Measurements from ENCODE around the gene RARA. TPM values are rescaled to one million over a fixed set of nuclear protein-coding genes. Genes with fewer than 3 reads are reported as not detected.

The RARA gene
- total and polyA plus RNA-seq, 2 donors (not counting 1 experiment from before 2014, with no cell fraction given), result 7.0 to 7.8 TPM

- no peak for DNase-seq (ENCODE audit: low read depth in 2 of 2)
- H3K9ac ChIP-seq (ENCODE audit: insufficient read depth, low read length), result no peak overlapping the region
- TF ChIP-seq, protein P1, sequence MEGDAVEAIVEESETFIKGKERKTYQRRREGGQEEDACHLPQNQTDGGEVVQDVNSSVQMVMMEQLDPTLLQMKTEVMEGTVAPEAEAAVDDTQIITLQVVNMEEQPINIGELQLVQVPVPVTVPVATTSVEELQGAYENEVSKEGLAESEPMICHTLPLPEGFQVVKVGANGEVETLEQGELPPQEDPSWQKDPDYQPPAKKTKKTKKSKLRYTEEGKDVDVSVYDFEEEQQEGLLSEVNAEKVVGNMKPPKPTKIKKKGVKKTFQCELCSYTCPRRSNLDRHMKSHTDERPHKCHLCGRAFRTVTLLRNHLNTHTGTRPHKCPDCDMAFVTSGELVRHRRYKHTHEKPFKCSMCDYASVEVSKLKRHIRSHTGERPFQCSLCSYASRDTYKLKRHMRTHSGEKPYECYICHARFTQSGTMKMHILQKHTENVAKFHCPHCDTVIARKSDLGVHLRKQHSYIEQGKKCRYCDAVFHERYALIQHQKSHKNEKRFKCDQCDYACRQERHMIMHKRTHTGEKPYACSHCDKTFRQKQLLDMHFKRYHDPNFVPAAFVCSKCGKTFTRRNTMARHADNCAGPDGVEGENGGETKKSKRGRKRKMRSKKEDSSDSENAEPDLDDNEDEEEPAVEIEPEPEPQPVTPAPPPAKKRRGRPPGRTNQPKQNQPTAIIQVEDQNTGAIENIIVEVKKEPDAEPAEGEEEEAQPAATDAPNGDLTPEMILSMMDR (conservative IDR thresholded peaks at IDR 0.05 in 1 of 2, IDR thresholded peaks at IDR 0.05 in 1 of 2; ENCODE audit: low read depth in 1 of 2, low read length in 2 of 2), result no peak
- no peak for TF ChIP-seq EZH2 (IDR thresholded peaks at IDR 0.05; ENCODE audit: low read length, missing control alignments)
- no peak overlapping the region for H2AFZ ChIP-seq (ENCODE audit: low read length)
- H3K27ac ChIP-seq (ENCODE audit: insufficient read depth, low read length), result no peak overlapping the region
- no peaks in the 10 kb centered on the region for H3K9me3 ChIP-seq (ENCODE audit: control insufficient read depth, insufficient read depth, low read depth, low read length)
- no peaks in the 10 kb centered on the region for H4K20me1 ChIP-seq (ENCODE audit: control insufficient read depth, extremely low read depth, insufficient read depth, low read length)
- peaks cover 11% of the 10 kb centered on the region for H3K79me2 ChIP-seq (ENCODE audit: control insufficient read depth, insufficient read depth, low read length)
- peaks cover 3% of the 10 kb centered on the region for H3K36me3 ChIP-seq (ENCODE audit: control insufficient read depth, insufficient read depth, low read length)
- H3K27me3 ChIP-seq (ENCODE audit: control insufficient read depth, insufficient read depth, low read length), result no peaks in the 10 kb centered on the region
- H3K4me3 ChIP-seq (replicated peaks in 1 of 4; ENCODE audit: control extremely low read depth in 1 of 4, insufficient read depth in 1 of 4, low read depth in 3 of 4, low read length in 4 of 4), result no peak overlapping the region
- no peak overlapping the region for H3K4me2 ChIP-seq (ENCODE audit: extremely low read depth, insufficient read depth, low read length)
- peaks cover 22% of the 10 kb centered on the region for H3K4me1 ChIP-seq (ENCODE audit: control insufficient read depth, extremely low read depth, insufficient read depth, low read length)
Observed at GRCh38 chr17:40286473-40286872, 22.5 kb upstream of the RARA start.

- no peak for TF ChIP-seq EZH2 (IDR thresholded peaks at IDR 0.05; ENCODE audit: low read length, missing control alignments)
- TF ChIP-seq, protein P1 (conservative IDR thresholded peaks at IDR 0.05 in 1 of 2, IDR thresholded peaks at IDR 0.05 in 1 of 2; ENCODE audit: low read depth in 1 of 2, low read length in 2 of 2), result no peak
- H3K36me3 ChIP-seq (ENCODE audit: control insufficient read depth, insufficient read depth, low read length), result peaks cover 5% of the 10 kb centered on the region
- no peak for DNase-seq (ENCODE audit: low read depth in 2 of 2)
- no peak overlapping the region for H2AFZ ChIP-seq (ENCODE audit: low read length)
- H3K9ac ChIP-seq (ENCODE audit: insufficient read depth, low read length), result no peak overlapping the region
- no peaks in the 10 kb centered on the region for H3K9me3 ChIP-seq (ENCODE audit: control insufficient read depth, insufficient read depth, low read depth, low read length)
- H3K79me2 ChIP-seq (ENCODE audit: control insufficient read depth, insufficient read depth, low read length), result peaks cover 11% of the 10 kb centered on the region
- H3K27me3 ChIP-seq (ENCODE audit: control insufficient read depth, insufficient read depth, low read length), result no peaks in the 10 kb centered on the region
- H3K4me3 ChIP-seq (replicated peaks in 1 of 4; ENCODE audit: control extremely low read depth in 1 of 4, insufficient read depth in 1 of 4, low read depth in 3 of 4, low read length in 4 of 4), result peak overlapping the region in 1 of 4 experiments; percentile 43
- H3K4me2 ChIP-seq (ENCODE audit: extremely low read depth, insufficient read depth, low read length), result peak overlapping the region; percentile 61
- H3K27ac ChIP-seq (ENCODE audit: insufficient read depth, low read length), result no peak overlapping the region
- peaks cover 22% of the 10 kb centered on the region for H3K4me1 ChIP-seq (ENCODE audit: control insufficient read depth, extremely low read depth, insufficient read depth, low read length)
- H4K20me1 ChIP-seq (ENCODE audit: control insufficient read depth, extremely low read depth, insufficient read depth, low read length), result no peaks in the 10 kb centered on the region
Observed at GRCh38 chr17:40287159-40287493, 21.9 kb upstream of the RARA start.

DNA sequence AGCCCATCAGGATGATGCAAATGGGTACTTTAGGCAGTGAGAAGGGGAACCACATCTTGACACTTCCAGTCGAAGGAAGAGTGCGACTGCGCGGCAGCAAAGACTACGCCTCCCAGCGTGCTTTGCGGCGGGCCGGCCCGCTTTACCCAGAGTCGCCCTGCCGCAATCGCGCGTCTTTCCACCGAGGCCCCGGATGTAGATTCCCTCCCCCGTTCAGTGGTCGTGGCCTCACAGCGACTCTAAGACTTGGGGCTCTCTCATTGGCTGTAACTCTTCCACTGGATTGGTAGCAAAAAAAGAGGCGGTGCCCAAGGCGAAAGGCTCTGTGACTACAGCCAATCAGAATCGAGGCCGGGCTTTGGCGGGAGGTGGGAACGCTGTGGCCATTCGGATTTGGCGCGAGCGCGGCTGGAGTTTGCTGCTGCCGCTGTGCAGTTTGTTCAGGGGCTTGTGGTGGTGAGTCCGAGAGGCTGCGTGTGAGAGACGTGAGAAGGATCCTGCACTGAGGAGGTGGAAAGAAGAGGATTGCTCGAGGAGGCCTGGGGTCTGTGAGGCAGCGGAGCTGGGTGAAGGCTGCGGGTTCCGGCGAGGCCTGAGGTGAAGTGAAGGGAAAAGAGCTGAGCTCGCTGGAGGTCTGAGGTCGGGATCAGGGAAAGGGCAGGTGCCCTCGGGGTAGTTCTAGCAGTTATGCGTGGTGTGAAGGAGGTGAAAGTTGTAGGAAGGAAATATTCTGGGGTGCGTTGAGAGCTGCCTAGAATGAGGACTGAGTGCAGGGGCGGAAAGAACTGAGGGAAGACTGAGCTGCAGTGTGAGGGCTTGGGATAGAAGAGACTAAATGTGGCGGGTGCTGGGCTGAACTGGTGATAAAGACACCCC is 21.2 kb upstream of the RARA start, which contains the start of gene CDC6:
Gene CDC6, plus strand, starts transcription at position 386 of the 876 bp plus-strand sequence. CDS start 1,542 bp downstream, outside the sequence.
- peak within 1 kb of the TSS; percentile 91 for H3K27ac ChIP-seq (ENCODE audit: insufficient read depth, low read length)
- no peak for TF ChIP-seq EZH2 (IDR thresholded peaks at IDR 0.05; ENCODE audit: low read length, missing control alignments)
- TF ChIP-seq, protein P1 (conservative IDR thresholded peaks at IDR 0.05 in 1 of 2, IDR thresholded peaks at IDR 0.05 in 1 of 2; ENCODE audit: low read depth in 1 of 2, low read length in 2 of 2), result no peak
- H3K4me3 ChIP-seq (replicated peaks in 1 of 4; ENCODE audit: control extremely low read depth in 1 of 4, insufficient read depth in 1 of 4, low read depth in 3 of 4, low read length in 4 of 4), result peak within 1 kb of the TSS; percentile 68 to 78 (median 76)
- peak within 1 kb of the TSS; percentile 96 for H3K4me2 ChIP-seq (ENCODE audit: extremely low read depth, insufficient read depth, low read length)
- no peaks in the 10 kb centered on the region for H3K27me3 ChIP-seq (ENCODE audit: control insufficient read depth, insufficient read depth, low read length)
- peak within 1 kb of the TSS; percentile 63 for H3K9ac ChIP-seq (ENCODE audit: insufficient read depth, low read length)
- peaks cover 5% of the 10 kb centered on the region for H3K36me3 ChIP-seq (ENCODE audit: control insufficient read depth, insufficient read depth, low read length)
- peaks cover 11% of the 10 kb centered on the region for H3K79me2 ChIP-seq (ENCODE audit: control insufficient read depth, insufficient read depth, low read length)
- H4K20me1 ChIP-seq (ENCODE audit: control insufficient read depth, extremely low read depth, insufficient read depth, low read length), result no peaks in the 10 kb centered on the region
- H2AFZ ChIP-seq (ENCODE audit: low read length), result peak within 1 kb of the TSS; percentile 6
- H3K9me3 ChIP-seq (ENCODE audit: control insufficient read depth, insufficient read depth, low read depth, low read length), result no peaks in the 10 kb centered on the region
- H3K4me1 ChIP-seq (ENCODE audit: control insufficient read depth, extremely low read depth, insufficient read depth, low read length), result peaks cover 22% of the 10 kb centered on the region
- DNase-seq (ENCODE audit: low read depth in 2 of 2), result peak; percentile 98 to 99

All from fibroblast of lung (primary cell).